Measurements from ENCODE around the gene SLC25A4. TPM values are rescaled to one million over a fixed set of nuclear protein-coding genes. Genes with fewer than 3 reads are reported as not detected.

Gene SLC25A4
- total RNA-seq, 4 donors from 2014 or later, result 360 to 914 (median 389) TPM

- peak overlapping the region in 1 of 4 donors; percentile 10 for H3K27ac ChIP-seq
- intact Hi-C loops (cut with DNase I; ENCODE audit: low total_unique reads), result loop anchor here (1.0 to 5.0 kb wide), 4 partner anchors 34 to 176 kb away; no protein-coding TSS in a partner anchor
- ATAC-seq (peak; percentile 77 to 86), DNase-seq (peak; percentile 71 to 73)
- no peaks in the 10 kb centered on the region for H3K27me3 ChIP-seq
- peaks cover 0 to 6% of the 10 kb centered on the region in 2 donors for H3K4me1 ChIP-seq
- no peaks in the 10 kb centered on the region for H3K36me3 ChIP-seq
- H3K9me3 ChIP-seq, result no peaks in the 10 kb centered on the region
- TF ChIP-seq CTCF (IDR thresholded peaks at IDR 0.05 in 4 of 5, conservative IDR thresholded peaks at IDR 0.05 in 1 of 5) (peak; percentile 63 to 86 (median 73)), POLR2A (IDR thresholded peaks at IDR 0.05) (no peak)
- no peak overlapping the region for H3K4me3 ChIP-seq
- in situ Hi-C loops (cut with MboI; ENCODE audit: low sequenced_read_pairs in 4 of 4), result no loop called here
Observed at GRCh38 chr4:185183622-185184281, 40.7 kb downstream of the SLC25A4 start.

DNA sequence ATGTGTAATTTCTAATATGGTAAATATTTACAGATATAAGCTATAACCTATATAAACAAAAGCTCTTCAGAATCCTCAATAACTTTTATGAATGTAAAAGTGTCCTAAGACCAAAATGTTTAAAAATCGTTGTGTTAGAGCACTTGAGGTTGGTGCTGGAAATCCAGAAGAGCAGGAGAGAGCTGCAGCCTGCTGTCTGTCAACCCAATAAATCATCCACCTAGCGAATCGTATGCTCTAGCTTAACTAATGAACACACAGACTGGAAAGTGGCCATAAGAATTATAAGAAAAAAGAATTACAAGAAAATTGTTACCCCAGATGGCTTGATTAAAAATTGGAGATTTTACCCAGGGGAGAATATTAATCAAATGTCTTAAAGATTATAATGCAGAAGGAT is 43.7 kb downstream of the SLC25A4 start:
- no peak for ATAC-seq
- no peak for DNase-seq
- H3K27ac ChIP-seq, result no peak overlapping the region
- intact Hi-C loops (cut with DNase I; ENCODE audit: low total_unique reads), result no loop called here
- no peak overlapping the region for H3K4me3 ChIP-seq
- in situ Hi-C loops (cut with MboI; ENCODE audit: low sequenced_read_pairs in 4 of 4), result no loop called here
- no peaks in the 10 kb centered on the region for H3K9me3 ChIP-seq
- peaks cover 3 to 12% of the 10 kb centered on the region in 2 donors for H3K36me3 ChIP-seq
- H3K27me3 ChIP-seq, result no peaks in the 10 kb centered on the region
- TF ChIP-seq POLR2A (IDR thresholded peaks at IDR 0.05), result no peak
- TF ChIP-seq CTCF (IDR thresholded peaks at IDR 0.05 in 4 of 5, conservative IDR thresholded peaks at IDR 0.05 in 1 of 5), result no peak
- peaks cover 0 to 6% of the 10 kb centered on the region in 2 donors for H3K4me1 ChIP-seq

DNA sequence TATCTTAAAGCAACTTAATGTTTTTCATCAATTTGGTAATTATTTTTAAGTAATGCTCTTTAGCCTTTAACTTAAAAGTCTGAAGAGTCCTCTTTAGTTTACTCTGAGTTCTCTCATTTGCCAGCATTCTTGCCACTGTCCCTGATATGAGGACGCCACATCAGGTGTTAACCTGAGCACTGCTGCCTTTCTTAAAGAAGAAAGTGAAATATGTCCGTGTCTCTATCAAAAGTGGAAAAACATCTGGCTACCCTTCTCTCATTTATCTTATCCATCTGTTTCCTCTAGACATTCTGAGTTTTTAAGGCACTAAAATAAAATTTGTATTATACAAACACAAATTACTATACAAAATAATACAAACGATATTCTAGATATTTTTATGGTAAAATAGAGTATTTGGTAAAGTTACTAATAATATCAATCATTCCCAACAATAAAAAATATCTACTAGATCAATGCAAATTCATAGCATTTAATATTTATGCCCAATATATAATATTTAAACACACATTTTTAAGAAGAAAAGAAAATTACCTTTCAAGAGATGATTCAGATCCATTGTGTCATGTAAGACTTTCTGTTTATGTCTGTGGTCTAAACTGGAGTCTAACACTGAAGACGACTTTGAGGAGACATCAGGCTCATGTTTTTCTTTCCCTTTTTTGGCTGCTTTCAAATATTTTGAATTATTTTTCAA is 46.7 kb downstream of the SLC25A4 start:
- in situ Hi-C loops (cut with MboI; ENCODE audit: low sequenced_read_pairs in 4 of 4), result no loop called here
- intact Hi-C loops (cut with DNase I; ENCODE audit: low total_unique reads), result no loop called here

DNA sequence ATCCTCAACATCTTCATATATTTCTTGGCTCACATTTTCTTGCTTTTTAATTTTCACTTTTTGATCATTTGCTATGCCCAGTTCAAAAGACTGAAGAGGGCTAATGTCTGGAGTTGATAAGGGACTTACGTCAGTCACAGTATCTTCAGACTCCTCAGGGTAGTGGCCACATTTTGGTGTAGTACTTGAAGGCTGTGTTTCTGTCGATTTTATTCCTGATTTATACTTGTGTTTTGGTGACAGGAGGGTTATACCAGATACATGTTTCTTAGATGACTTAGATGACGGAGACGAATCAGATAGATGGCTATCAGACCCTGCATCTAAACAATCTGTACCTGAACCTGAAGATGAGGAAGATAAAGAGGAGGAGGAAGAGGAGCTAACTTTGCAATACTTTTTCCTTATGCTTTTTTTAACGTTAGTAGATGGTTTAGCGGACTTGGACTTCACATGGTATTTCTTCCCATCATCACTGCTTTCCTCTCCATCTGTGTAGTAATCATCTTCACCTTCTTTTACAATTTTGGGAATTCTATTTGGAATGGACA is 47.3 kb downstream of the SLC25A4 start:
- H3K4me3 ChIP-seq, result no peak overlapping the region
- H3K27me3 ChIP-seq, result no peaks in the 10 kb centered on the region
- H3K36me3 ChIP-seq, result peaks cover 3 to 12% of the 10 kb centered on the region in 2 donors
- peaks cover 0 to 6% of the 10 kb centered on the region in 2 donors for H3K4me1 ChIP-seq
- no peak for TF ChIP-seq CTCF (IDR thresholded peaks at IDR 0.05 in 4 of 5, conservative IDR thresholded peaks at IDR 0.05 in 1 of 5)
- TF ChIP-seq POLR2A (IDR thresholded peaks at IDR 0.05), result no peak
- H3K9me3 ChIP-seq, result no peaks in the 10 kb centered on the region
- in situ Hi-C loops (cut with MboI; ENCODE audit: low sequenced_read_pairs in 4 of 4), result no loop called here
- intact Hi-C loops (cut with DNase I; ENCODE audit: low total_unique reads), result no loop called here
- DNase-seq (no peak), ATAC-seq (no peak)
- H3K27ac ChIP-seq, result no peak overlapping the region

More for the DNA sequence above, 46.7 kb downstream of the SLC25A4 start:
- TF ChIP-seq CTCF (IDR thresholded peaks at IDR 0.05 in 4 of 5, conservative IDR thresholded peaks at IDR 0.05 in 1 of 5), result no peak
- TF ChIP-seq POLR2A (IDR thresholded peaks at IDR 0.05), result no peak
- ATAC-seq, result no peak
- Histone ChIP-seq H3K27me3 (no peaks in the 10 kb centered on the region), H3K9me3 (no peaks in the 10 kb centered on the region), H3K36me3 (peaks cover 3 to 12% of the 10 kb centered on the region in 2 donors), H3K27ac (no peak overlapping the region), H3K4me1 (peaks cover 0 to 6% of the 10 kb centered on the region in 2 donors), H3K4me3 (no peak overlapping the region)
- DNase-seq, result no peak

Data from gastrocnemius medialis (tissue), 4 donors.